HCT116 (cell line): ENCODE data around the gene PDE7B.

Experiments
- CBX3 ChIP-seq: IDR thresholded peaks from 2 replicates; pipeline ENCODE4 v1.6.1; 2012; ENCODE audit warnings: low read depth
- EGR1 ChIP-seq: IDR thresholded peaks from 2 replicates; pipeline ENCODE4 v1.6.1; 2012; ENCODE audit warnings: low read depth
- EZH2 ChIP-seq: fragments of 200-600 bp; sonication (generic); IDR thresholded peaks from 2 replicates; pipeline ENCODE4 v1.6.1; 2017; ENCODE audit warnings: antibody characterized with exemption, mixed run types
- EZH2phosphoT487 ChIP-seq: fragments of 200-600 bp; IDR thresholded peaks from 2 replicates; pipeline ENCODE4 v1.6.1; 2018; ENCODE audit warnings: antibody characterized with exemption, borderline replicate concordance
- FOSL1 ChIP-seq: IDR thresholded peaks from 2 replicates; pipeline ENCODE4 v1.6.1; 2012; ENCODE audit warnings: low read depth
- POLR2A ChIP-seq: IDR thresholded peaks from 2 replicates; pipeline ENCODE4 v1.7.0; 2011; ENCODE audit warnings: borderline replicate concordance; ENCODE audit not compliant: insufficient read depth, insufficient read length; ENCODE audit errors: extremely low read depth
- POLR2AphosphoS5 ChIP-seq: IDR thresholded peaks from 2 replicates; pipeline ENCODE4 v1.6.1; 2011; ENCODE audit warnings: mild to moderate bottlenecking, low read depth, low read length, moderate library complexity
- RAD21 ChIP-seq: IDR thresholded peaks from 2 replicates; pipeline ENCODE4 v1.6.1; 2012; ENCODE audit warnings: low read depth, mild to moderate bottlenecking
- REST ChIP-seq: IDR thresholded peaks from 2 replicates; pipeline ENCODE4 v1.6.1; 2012; ENCODE audit warnings: low read depth
- YY1 ChIP-seq: IDR thresholded peaks from 2 replicates; pipeline ENCODE4 v1.6.1; 2011; ENCODE audit warnings: low read length, low read depth, moderate library complexity, mild to moderate bottlenecking; ENCODE audit not compliant: insufficient replicate concordance; ENCODE audit errors: extremely low read depth
- ZBTB33 ChIP-seq: IDR thresholded peaks from 2 replicates; pipeline ENCODE4 v1.6.1; 2011; ENCODE audit warnings: mild to moderate bottlenecking, low read length, moderate library complexity; ENCODE audit not compliant: insufficient replicate concordance; ENCODE audit errors: extremely low read depth
- ZFX ChIP-seq: fragments of 450-650 bp; IDR thresholded peaks from 2 replicates; pipeline ENCODE4 v1.6.1; 2017
- TF ChIP-seq, protein P1 (sequence below): IDR thresholded peaks from 2 replicates; pipeline ENCODE4 v1.6.1; 2012
- TF ChIP-seq, protein P2 (sequence below), 3 experiments: fragments of 200-600 bp in 1 of 3; sonication (generic) in 1 of 3; IDR thresholded peaks in 2 of 3; conservative IDR thresholded peaks in 1 of 3; 2 replicates each; pipeline ENCODE4 v1.5.1; 2012 to 2017; ENCODE audit warnings: low read depth in 2 of 3, low read length in 2 of 3, antibody characterized with exemption in 1 of 3, borderline replicate concordance in 1 of 3, control low read depth in 1 of 3, mild to moderate bottlenecking in 1 of 3, mixed read lengths in 1 of 3, mixed run types in 1 of 3, moderate library complexity in 1 of 3; ENCODE audit not compliant: insufficient read depth in 1 of 3

- TF ChIP-seq, protein P1, sequence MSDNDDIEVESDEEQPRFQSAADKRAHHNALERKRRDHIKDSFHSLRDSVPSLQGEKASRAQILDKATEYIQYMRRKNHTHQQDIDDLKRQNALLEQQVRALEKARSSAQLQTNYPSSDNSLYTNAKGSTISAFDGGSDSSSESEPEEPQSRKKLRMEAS, result no peak
- TF ChIP-seq EZH2, result no peak
- TF ChIP-seq REST, result no peak
- TF ChIP-seq, protein P2, sequence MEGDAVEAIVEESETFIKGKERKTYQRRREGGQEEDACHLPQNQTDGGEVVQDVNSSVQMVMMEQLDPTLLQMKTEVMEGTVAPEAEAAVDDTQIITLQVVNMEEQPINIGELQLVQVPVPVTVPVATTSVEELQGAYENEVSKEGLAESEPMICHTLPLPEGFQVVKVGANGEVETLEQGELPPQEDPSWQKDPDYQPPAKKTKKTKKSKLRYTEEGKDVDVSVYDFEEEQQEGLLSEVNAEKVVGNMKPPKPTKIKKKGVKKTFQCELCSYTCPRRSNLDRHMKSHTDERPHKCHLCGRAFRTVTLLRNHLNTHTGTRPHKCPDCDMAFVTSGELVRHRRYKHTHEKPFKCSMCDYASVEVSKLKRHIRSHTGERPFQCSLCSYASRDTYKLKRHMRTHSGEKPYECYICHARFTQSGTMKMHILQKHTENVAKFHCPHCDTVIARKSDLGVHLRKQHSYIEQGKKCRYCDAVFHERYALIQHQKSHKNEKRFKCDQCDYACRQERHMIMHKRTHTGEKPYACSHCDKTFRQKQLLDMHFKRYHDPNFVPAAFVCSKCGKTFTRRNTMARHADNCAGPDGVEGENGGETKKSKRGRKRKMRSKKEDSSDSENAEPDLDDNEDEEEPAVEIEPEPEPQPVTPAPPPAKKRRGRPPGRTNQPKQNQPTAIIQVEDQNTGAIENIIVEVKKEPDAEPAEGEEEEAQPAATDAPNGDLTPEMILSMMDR (IDR thresholded peaks at IDR 0.05 in 2 of 3, conservative IDR thresholded peaks at IDR 0.05 in 1 of 3; ENCODE audit: borderline replicate concordance in 1 of 3, insufficient read depth in 1 of 3, low read depth in 2 of 3, low read length in 2 of 3), result no peak
- TF ChIP-seq POLR2A, result no peak
- no peak for TF ChIP-seq EGR1
- TF ChIP-seq EZH2phosphoT487, result no peak
- no peak for TF ChIP-seq CBX3
- no peak for TF ChIP-seq POLR2AphosphoS5
- no peak for TF ChIP-seq YY1
- no peak for TF ChIP-seq ZFX
- TF ChIP-seq FOSL1, result no peak
- no peak for TF ChIP-seq RAD21
- no peak for TF ChIP-seq ZBTB33
Observed at GRCh38 chr6:136188486-136188885, 337.0 kb downstream of the PDE7B start.
